Stomach (tissue), 9 donors: ENCODE data around the gene IL17A. TPM values are rescaled to one million over a fixed set of nuclear protein-coding genes. Genes with fewer than 3 reads are reported as not detected.

Source experiments
- DNase-seq, 2 donors: peaks; one replicate each; pipeline versions ENCODE4 v3.0.0 to v3.0.0-alpha.2; 2013 to 2019
- H3K27ac ChIP-seq, 5 donors: fragments of 200-600 bp in 4 of 5; sonication (generic) in 4 of 5; one replicate each; pipeline ENCODE4 v1.5.1; 2013 to 2019; ENCODE audit warnings: mild to moderate bottlenecking in 1 of 5, moderate library complexity in 1 of 5
- H3K27me3 ChIP-seq, 3 donors: fragments of 200-600 bp; sonication (generic); one replicate each; pipeline ENCODE4 v1.5.1; 2017 to 2019; ENCODE audit warnings: mixed run types in 1 of 3
- H3K36me3 ChIP-seq, 4 donors: fragments of 200-600 bp; sonication (generic); 1 replicate in 3 of 4; 2 replicates in 1 of 4; pipeline ENCODE4 v1.5.1; 2016 to 2019
- H3K4me1 ChIP-seq, 4 donors: fragments of 200-600 bp; sonication (generic); one replicate each; pipeline ENCODE4 v1.5.1; 2016 to 2019
- H3K4me3 ChIP-seq, 4 donors: fragments of 200-600 bp; sonication (generic) in 3 of 4; one replicate each; pipeline ENCODE4 v1.5.1; 2016 to 2019; ENCODE audit warnings: mild to moderate bottlenecking in 1 of 4
- H3K9me3 ChIP-seq, 4 donors: fragments of 200-600 bp; sonication (generic); one replicate each; pipeline ENCODE4 v1.5.1; 2016 to 2019
- EP300 ChIP-seq: sonication (generic); formaldehyde crosslinking; IDR thresholded peaks from one replicate; pipeline ENCODE4 v1.6.1; 2017; ENCODE audit warnings: antibody characterized with exemption
- POLR2A ChIP-seq, 4 donors: fragments of 450-650 bp; IDR thresholded peaks; one replicate each; pipeline ENCODE4 v1.6.1; 2016; ENCODE audit warnings: antibody characterized with exemption in 4 of 4, control low read depth in 2 of 4, mild to moderate bottlenecking in 1 of 4, moderate library complexity in 1 of 4
- POLR2AphosphoS5 ChIP-seq, 3 donors: sonication (generic); formaldehyde crosslinking; IDR thresholded peaks; one replicate each; pipeline ENCODE4 v1.6.1; 2016; ENCODE audit warnings: antibody characterized with exemption in 3 of 3
- WGBS, 5 donors: extraction: QIAGEN DNeasy Blood & Tissue Kit in 3 of 5; methylation state at CpG; one replicate each; pipeline versions ENCODE4 v1.1.5 to v1.1.7; 2013 to 2018; 5-methylcytosine and 5-hydroxymethylcytosine counted together
- intact Hi-C: fragments of 100-400 bp; cut with DNase I; formaldehyde crosslinking; loops from one replicate; pipeline ENCODE4 v1.15.1; 2023; ENCODE audit warnings: low total_unique reads
- polyA plus RNA-seq, 3 donors: library from polyadenylated mRNA; stranded (reverse); fragments of 200-250 nt; gene quantifications; one replicate each; pipeline ENCODE4 v1.2.3, GENCODE V29; 2013
- total RNA-seq, 5 donors: library from RNA; depleted of rRNA; stranded (reverse); fragments of >200 nt; gene quantifications; one replicate each; pipeline versions ENCODE4 v1.1.0 to v1.2.3, GENCODE V29; 2014 to 2016
- TF ChIP-seq, protein P1 (sequence below), 7 experiments: fragments of 450-650 bp in 4 of 7; fragments of 200-600 bp in 3 of 7; sonication (generic) in 3 of 7; IDR thresholded peaks; one replicate each; pipeline ENCODE4 v1.5.1; 2016 to 2019; ENCODE audit warnings: antibody characterized with exemption in 7 of 7, control low read depth in 2 of 7, mild to moderate bottlenecking in 1 of 7
- donor health status: healthy with polysubstance abuse.
- donor health status: Bipolar disorder and iron deficiency.
- donor health status: healthy.

The IL17A gene
- total and polyA plus RNA-seq, 8 donors, result 0.08 TPM; not detected in 7

DNA sequence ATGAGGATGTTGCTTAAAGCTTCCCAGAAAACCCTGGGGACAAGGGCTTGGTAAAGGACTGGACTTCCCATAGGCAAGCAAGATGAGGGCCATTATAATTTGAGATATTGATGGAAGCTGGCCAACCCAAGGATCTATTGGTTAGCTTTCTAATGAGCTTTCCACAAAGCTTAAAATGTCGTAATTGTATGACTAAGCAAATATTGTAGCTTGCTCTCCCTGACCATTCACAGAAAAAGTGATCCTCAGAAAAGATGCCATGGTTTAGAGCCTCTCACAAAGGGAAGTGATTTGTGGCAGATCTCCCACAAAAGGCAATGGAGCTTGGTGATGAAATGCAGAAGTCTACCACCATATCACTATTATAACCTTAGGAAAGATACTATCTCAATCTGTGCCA, 44.5 kb downstream of the IL17A start:
- whole genome bisulfite sequencing, 5 donors, result 56 to 76% (median 69%) methylated on average over 1 of the region's 1 CpG
- Histone ChIP-seq H3K36me3 (no peaks in the 10 kb centered on the region), H3K27ac (no peak overlapping the region), H3K4me3 (no peak overlapping the region), H3K27me3 (peaks cover 0 to 4% (median 0%) of the 10 kb centered on the region in 3 donors), H3K4me1 (no peaks in the 10 kb centered on the region), H3K9me3 (no peaks in the 10 kb centered on the region)
- intact Hi-C loops, result loop anchor here (10.0 kb wide), 1 partner anchor 166 kb away; no protein-coding TSS in a partner anchor
- no peak for TF ChIP-seq EP300
- no peak for TF ChIP-seq POLR2AphosphoS5 (IDR thresholded peaks at IDR 0.05)
- no peak for TF ChIP-seq POLR2A (IDR thresholded peaks at IDR 0.05)
- TF ChIP-seq, protein P1, sequence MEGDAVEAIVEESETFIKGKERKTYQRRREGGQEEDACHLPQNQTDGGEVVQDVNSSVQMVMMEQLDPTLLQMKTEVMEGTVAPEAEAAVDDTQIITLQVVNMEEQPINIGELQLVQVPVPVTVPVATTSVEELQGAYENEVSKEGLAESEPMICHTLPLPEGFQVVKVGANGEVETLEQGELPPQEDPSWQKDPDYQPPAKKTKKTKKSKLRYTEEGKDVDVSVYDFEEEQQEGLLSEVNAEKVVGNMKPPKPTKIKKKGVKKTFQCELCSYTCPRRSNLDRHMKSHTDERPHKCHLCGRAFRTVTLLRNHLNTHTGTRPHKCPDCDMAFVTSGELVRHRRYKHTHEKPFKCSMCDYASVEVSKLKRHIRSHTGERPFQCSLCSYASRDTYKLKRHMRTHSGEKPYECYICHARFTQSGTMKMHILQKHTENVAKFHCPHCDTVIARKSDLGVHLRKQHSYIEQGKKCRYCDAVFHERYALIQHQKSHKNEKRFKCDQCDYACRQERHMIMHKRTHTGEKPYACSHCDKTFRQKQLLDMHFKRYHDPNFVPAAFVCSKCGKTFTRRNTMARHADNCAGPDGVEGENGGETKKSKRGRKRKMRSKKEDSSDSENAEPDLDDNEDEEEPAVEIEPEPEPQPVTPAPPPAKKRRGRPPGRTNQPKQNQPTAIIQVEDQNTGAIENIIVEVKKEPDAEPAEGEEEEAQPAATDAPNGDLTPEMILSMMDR (IDR thresholded peaks at IDR 0.05), result no peak
- DNase-seq, result no peak

DNA sequence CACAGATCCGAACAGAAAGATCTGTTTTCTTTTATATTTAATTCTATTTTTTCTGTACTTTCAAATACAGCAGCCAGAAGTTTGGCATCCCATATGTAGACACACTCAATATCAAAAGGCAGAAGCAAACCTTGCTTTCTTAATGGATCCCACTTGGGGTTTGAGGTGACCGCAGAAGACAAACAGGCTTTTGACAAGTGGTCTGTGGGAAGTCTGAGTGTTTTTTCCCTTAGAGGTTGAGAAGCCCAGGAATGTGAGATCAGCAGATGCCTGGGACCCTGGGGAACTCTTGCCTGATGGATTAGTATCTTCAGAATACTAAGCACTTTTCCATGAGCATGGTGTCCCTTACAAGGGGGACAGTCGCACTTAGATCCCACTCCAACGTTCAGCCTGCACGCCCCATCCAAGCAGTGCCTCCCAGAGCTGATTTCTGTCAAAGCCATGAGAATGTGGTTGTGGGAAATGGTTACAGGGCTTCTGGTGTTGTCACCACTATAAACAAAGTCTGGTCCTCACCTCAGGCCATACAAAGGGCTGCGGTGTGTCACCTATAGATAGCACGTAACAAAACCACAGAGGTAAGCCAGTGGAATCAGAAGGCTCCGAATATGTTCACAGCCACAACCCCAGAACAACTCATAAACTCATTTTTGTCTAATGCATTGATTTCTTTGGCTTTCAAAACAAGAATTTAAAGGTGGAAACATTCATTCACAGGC, 45.4 kb downstream of the IL17A start:
- H3K36me3 ChIP-seq, result no peaks in the 10 kb centered on the region
- WGBS, 5 donors, result 82 to 94% (median 86%) methylated on average over 7 to 8 of the region's 8 CpGs
- no peak overlapping the region for H3K4me3 ChIP-seq
- H3K9me3 ChIP-seq, result no peaks in the 10 kb centered on the region
- TF ChIP-seq POLR2A (IDR thresholded peaks at IDR 0.05), result no peak
- TF ChIP-seq, protein P1 (IDR thresholded peaks at IDR 0.05), result no peak
- TF ChIP-seq POLR2AphosphoS5 (IDR thresholded peaks at IDR 0.05), result no peak
- H3K4me1 ChIP-seq, result no peaks in the 10 kb centered on the region
- H3K27ac ChIP-seq, result no peak overlapping the region
- no peak for DNase-seq
- intact Hi-C loops, result loop anchor here (10.0 kb wide), 1 partner anchor 167 kb away; no protein-coding TSS in a partner anchor
- peaks cover 0 to 10% (median 0%) of the 10 kb centered on the region in 3 donors for H3K27me3 ChIP-seq

DNA sequence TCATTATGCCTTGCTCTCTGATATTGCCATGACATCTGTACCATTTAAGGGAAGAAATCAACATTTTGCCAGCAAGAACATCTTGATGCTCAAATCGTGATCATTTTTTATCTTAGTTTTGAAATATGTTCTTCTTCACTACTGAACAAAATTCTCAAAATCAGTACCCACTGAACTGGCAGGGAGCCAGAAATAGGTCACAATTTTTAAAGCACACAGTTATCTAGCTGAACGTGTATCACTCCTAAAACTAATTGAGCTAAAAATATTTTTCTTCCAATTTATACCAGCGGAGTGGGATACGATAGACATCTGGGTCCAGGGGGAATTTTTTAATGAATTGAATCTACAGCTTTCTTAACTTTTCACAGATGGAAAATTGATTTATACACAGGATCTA, 46.8 kb downstream of the IL17A start:
- TF ChIP-seq POLR2AphosphoS5 (IDR thresholded peaks at IDR 0.05), result no peak
- TF ChIP-seq EP300, result no peak
- TF ChIP-seq POLR2A (IDR thresholded peaks at IDR 0.05), result no peak
- TF ChIP-seq, protein P1 (IDR thresholded peaks at IDR 0.05), result no peak
- no peak for DNase-seq
- no peak overlapping the region for H3K27ac ChIP-seq
- no peaks in the 10 kb centered on the region for H3K36me3 ChIP-seq
- WGBS, 5 donors, result 56 to 75% (median 63%) methylated on average over 4 of the region's 4 CpGs
- no peaks in the 10 kb centered on the region for H3K9me3 ChIP-seq
- H3K4me1 ChIP-seq, result no peaks in the 10 kb centered on the region
- H3K27me3 ChIP-seq, result peaks cover 0 to 23% (median 0%) of the 10 kb centered on the region in 3 donors
- H3K4me3 ChIP-seq, result no peak overlapping the region
- intact Hi-C loops, result loop anchor here (10.0 kb wide), 1 partner anchor 168 kb away; no protein-coding TSS in a partner anchor

DNA sequence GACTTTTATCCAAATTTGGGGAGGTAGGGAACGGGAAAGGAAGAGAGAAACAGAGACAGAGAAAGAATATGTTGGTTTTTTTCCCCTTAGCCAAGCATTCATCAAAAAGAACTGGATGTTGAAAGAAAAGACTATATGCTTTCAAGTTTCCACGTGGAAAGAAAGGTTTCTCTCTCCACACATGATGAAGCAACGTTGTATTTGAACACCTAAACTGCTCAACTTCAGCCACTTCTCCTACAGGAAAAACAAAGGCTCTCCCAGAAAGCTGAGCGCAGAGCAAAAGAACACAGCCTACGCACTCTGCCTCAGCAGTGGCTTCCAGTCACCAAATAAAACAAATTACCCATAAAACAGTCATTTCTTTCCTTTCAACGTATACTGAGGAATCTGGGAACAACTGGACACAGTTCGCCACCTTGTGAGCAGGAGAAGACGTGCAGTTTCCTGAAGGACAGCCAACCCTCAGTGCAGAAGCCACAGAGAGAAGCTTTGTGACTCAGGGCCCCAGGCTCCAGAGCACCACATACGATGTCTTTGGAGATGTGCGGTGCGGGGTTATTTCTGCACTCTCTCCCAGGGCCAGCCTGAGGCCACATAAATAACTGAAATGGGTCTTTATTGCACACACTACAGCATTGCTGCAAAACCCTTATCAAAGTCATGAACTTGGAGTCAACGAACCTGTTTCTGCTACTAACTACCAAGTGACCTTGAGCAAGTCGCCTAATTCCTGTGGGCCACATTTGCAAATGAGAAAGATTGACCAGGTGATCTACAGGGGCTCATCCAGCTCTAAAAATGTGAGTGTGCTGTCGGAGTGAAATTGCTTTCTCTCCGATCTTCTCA, 48.0 kb downstream of the IL17A start:
- Histone ChIP-seq H3K9me3 (no peaks in the 10 kb centered on the region), H3K4me3 (no peak overlapping the region), H3K36me3 (no peaks in the 10 kb centered on the region), H3K27me3 (peaks cover 0 to 23% (median 0%) of the 10 kb centered on the region in 3 donors), H3K4me1 (no peaks in the 10 kb centered on the region), H3K27ac (no peak overlapping the region)
- 33 to 40% (median 35%) methylated on average over 15 of the region's 15 CpGs for WGBS, 5 donors
- no peak for TF ChIP-seq EP300
- TF ChIP-seq, protein P1 (IDR thresholded peaks at IDR 0.05), result peak in 4 of 7 experiments; percentile 31 to 63 (median 40)
- intact Hi-C loops, result loop anchor here (10.0 kb wide), 1 partner anchor 169 kb away; no protein-coding TSS in a partner anchor
- peak; percentile 53 to 76 for DNase-seq
